ENCODE data around the gene C1orf21. TPM values are rescaled to one million over a fixed set of nuclear protein-coding genes. Genes with fewer than 3 reads are reported as not detected.
"Not testable (repeated sequence)": the region's sequence is repeated elsewhere in the genome, so short reads cannot be mapped to it uniquely, and the experiment has no call there.

The C1orf21 gene, protein sequence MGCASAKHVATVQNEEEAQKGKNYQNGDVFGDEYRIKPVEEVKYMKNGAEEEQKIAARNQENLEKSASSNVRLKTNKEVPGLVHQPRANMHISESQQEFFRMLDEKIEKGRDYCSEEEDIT
- polyA plus RNA-seq (2013, experiment 1 of 2; ENCODE audit: insufficient read length): 29.5 TPM
- polyA plus RNA-seq (2013, experiment 2 of 2; ENCODE audit: insufficient read length): 26.3 TPM

DNA sequence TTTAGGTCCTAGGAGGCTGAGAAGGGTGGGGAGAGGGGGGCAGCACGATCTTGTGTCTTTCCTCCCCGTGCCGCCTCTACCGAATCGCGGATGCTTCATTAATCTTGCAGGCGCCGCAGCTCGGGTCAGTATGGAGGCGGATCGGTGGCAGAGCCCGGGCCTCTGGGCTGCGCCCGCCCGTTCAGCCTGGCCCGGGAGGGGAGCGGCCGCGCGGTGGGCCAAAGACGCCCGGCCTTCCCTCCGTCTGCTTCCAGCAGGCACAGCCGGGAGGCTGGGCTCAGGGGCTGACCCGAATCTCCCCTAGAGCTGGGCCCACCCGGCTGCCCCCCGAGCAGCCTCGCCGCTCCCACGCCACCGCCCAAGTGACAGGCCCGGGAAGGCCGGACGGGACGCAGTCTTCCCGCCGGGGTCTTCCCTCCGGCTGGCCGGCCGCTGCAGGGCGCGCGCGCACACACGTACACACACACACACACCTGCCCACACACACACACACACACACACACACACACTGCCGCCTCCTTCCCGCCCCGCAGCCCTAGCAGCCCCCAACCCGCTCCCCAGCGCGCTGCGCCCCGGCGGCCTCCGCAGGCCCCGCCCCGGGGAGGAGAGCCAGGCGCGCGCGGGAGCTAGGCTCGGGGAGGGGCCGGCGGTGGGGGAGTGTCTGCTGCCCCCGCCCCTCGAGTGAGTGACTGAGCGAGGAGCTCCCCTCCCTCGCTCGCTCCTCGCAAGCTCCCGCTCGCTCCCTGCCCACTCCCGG lies at the start of gene C1orf21:
Gene C1orf21 (plus strand): TSS at position 718 of the 757 bp plus-strand sequence. CDS start 90,481 bp downstream, outside the sequence.
- DNase-seq: peak; percentile 92

DNA sequence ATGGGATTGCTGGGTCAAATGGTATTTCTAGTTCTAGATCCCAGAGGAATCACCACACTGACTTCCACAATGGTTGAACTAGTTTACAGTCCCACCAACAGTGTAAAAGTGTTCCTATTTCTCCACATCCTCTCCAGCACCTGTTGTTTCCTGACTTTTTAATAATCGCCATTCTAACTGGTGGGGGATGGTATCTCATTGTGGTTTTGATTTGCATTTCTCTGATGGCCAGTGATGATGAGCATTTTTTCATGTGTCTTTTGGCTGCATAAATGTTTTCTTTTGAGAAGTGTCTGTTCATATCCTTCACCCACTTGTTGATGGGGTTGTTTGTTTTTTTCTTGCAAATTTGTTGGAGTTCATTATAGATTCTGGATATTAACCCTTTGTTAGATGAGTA lies 49.0 kb upstream of the C1orf21 start:
- DNase-seq: not testable (repeated sequence)

DNA sequence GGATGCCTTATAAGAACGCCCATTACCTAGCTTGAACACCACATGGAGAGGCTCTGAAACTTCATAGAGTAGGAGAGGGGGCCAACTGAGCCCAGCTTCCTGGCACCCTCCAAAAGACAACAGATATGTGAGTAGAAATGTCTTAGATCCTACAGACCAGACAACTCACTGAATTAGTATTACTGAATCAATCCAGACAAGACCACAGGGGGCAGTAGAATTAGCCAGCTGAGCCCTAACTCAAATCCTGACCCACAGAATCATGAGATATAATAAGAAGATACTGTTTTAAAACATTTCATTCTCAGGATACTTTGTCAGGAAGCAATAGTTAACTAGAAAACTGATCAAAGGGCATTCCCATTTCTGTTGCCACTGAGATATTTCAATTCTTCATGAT lies 45.8 kb upstream of the C1orf21 start:
- no peak for DNase-seq

DNA sequence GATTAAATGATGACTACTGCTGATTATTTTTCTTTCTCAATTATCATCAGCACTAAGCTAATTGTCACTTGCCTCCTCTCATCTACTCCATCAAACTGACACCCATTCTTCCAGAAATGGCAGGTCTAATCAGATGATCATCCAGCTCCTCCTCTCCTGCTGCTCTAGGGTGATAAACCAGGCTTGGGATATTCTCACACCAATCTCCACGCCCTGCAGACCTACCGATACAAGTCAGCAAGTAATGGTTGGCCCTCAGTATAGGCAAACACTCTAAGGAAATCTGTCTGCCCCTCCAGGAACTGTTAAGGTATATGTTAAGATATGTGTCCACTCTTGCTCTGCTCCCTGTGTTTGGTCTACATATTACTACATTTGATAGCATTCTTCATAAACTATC lies 36.3 kb upstream of the C1orf21 start:
- no peak for DNase-seq

DNA sequence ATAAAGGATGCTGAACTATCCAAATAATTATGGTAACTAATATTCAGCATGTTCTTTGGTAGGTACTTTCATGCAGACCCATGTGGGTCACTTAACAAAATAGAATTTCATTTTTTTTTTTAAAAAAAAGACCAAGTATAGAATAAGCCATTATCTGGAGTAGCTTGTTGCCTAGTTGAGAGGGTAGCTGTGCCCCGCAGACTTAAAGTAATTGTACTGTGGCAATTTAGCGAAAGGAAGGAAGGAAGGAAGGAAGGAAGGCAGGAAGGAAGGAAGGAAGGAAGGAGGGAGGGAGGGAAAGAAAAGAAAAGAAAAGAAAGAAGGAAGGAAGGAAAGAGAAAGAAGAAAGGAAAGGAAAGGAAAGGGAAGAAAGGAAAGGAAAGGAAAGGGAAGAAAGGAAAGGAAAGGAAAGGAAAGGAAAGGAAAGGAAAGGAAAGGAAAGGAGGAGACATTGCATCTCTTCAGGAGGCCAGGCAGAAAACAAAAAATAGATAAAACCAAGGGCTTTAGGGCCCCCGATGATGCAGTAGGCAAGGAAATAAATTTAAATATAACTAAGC lies 35.3 kb upstream of the C1orf21 start:
- DNase-seq: no peak

DNA sequence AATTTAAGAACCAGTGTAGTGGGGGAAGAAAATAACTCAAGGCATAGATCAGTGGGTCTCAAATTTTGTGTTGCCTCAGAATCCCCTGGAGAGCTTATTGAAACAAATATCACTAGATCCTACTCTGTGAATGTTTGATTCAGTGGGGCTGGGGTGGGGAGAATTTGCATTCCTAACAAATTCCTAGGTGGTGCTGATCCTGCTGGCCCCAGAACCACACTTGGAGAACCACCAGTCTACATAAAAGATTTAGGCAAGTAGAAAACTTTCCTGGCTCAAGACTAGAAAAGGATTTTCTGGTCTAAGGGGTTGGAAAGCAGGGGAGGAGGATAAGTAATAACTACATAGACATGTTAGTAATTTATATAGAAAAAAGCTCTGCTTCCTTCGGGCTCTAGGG lies 34.1 kb upstream of the C1orf21 start:
- DNase-seq: no peak

DNA sequence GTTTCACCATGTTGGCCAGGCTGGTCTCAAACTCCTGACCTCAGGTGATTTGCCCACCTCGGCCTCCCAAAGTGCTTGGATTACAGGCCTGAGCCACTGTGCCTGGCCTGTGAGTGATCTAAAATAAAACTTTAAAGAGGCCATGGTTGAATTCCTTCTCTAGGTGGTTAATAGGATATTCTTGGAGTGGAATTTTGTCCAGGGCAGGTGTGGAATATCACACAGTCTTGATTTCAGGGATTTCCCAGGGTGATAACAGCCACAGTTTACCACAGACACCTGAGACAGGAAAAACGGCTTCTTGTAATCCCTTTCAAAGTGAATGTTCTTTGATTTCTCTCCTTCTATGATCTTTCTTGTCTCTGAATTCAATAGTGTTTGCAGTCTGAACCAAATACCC lies 32.1 kb upstream of the C1orf21 start:
- DNase-seq: no peak

DNA sequence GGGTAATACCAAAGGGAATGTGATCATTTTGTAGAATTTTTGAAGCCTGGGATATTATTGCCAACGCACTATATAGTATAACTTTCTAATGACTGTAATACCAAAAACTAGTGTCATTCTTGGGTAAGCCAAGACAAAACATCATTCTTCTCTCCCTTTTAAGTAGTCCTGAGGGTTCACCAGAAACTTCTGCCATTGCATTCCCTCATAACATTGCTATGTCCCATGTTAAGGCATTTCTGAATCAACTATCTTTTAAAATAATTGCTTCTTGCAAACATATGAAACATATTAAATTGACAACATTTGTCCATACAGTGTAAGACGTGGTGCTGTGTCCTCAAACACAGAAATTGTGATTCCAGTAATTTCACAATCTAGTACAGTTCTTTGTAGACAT lies 29.9 kb upstream of the C1orf21 start:
- DNase-seq: no peak

DNA sequence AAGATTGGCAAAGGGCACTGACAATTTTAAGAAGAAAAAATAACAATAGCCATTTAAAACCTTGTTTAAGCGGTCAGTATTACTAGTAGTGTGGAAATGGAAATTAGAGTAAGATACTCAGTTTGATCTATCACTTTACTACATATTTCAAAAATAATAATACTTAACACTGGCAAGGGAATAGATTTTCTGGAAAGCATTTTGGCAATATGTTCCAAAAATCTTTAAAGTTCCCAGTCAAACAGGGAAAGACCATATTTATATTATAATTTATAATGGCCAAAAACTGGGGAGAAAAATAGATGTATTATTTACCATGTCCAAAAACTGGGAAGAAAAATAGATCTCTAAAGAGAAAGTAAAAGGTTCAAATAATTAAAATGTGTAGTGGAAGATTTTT lies 28.6 kb upstream of the C1orf21 start:
- DNase-seq: no peak

DNA sequence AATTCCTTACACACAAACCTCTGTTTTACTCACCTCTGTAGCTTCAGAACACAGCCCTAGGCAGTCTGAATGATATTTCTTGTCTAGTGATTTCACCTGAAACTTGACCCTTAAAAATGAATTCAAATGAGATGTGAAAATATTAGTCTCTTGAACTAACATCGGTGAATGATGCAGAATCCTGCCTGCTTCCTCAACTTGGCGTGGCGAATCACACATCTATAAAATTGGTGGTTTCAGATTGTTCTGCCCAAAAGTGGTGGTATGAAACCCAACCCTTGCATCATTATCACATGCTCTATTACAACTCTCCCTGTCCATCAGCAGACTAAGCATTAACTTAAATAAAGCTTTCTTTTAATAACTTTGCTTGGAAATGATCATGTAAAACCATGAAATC lies 26.9 kb upstream of the C1orf21 start:
- DNase-seq: no peak

DNA sequence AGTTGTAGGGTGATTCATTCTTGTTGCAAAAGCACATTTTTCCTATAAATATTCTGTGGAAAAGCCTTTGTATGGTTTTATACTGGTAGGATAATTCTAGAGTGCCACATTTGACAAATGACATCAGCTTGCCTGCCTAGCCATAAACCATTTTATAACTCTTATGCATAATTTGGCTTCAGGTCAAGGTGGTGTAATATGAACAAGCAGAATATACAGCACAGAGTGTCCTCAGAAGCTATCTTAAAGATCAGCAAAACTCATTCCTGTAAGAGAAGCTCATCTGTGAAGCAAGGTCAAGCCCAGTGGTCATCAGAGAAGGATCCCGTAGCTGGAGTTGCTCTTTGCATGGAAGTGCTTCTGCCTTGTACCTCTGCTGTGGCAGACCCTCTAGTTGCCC lies 24.0 kb upstream of the C1orf21 start:
- DNase-seq: peak; percentile 53

DNA sequence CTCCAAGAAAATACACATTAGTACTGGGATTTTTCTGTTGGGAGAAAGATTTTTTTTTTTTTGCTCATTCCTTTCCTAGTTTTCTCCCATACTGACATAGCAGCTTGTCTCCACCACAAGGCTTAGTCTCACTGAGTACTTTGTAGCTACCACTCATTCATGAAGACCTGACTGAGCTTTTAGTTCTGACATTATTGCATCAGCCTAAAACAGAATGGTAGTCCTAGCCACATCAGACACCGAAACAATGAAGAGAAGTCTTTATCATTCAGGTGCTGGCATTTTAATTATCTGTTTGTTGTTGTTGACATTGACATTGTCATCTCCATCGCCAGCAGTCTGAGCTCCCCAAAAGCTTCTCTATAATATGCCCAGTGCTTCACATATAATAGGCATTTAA lies 21.1 kb upstream of the C1orf21 start:
- DNase-seq: no peak

DNA sequence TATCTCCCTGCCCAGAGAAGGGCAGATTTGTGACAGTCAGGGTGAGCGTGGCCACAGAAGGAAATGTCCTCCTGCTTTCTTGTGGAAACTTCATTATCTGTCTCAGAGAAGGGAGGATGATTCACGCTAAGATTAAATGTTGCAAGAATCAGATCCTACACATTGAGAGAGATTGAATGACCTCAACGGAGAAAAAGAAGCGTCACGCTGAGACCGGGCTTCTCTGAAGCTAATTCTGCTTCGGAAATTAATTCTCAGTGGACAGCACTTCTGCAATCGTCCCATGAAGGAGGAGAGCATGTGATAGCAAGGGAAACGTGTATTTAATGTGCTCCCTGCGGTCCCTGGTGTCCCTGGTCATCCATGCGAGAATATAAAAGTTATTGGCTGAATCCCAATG lies 19.8 kb upstream of the C1orf21 start:
- peak; percentile 22 for DNase-seq

DNA sequence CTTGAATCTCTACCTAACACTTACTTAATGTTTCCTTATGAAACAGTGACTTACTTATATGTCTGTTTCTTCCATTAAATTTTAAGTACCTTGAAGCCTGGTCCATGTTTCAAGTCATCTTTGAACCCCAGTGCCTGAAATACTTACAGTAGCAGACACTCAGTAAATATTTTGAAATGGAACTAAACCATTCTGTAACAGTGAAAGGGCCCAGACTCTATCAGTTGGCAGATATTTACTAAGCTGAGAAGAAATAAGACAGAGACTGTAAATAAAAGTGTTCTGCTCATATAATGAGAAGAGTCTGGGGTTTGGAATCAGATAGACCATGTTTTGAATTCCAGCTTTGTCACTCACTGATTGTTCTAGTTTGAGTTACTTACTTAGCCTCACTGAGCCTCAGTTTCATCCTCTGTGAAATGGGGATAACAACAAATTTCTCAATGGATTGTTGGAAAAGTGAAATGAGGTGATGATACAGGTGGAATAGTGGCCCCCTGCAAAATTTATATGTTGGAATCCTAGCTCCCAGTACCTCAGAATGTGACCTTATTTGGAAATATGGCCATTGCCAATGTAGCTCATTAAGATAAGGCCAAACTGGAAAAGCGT lies 19.3 kb upstream of the C1orf21 start:
- no peak for DNase-seq

DNA sequence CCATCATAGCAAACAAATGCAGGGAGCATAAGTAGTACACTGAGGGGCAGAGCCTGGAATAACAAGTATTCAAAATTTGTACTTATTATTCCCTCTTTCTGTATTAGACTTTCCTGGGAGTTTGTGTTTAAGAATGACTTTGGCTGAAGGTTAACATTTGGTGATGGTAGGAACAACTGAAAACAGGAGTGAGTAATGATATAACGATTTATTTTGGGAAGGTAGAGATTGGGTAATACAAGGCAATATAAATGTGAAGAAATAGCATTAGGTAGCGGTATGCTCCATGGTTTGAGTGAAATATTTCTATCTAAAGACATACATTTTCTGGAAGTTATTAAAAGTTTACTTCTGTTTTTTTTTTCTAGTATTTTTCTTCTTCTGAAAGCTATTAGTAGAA lies 18.5 kb upstream of the C1orf21 start:
- DNase-seq: no peak

DNA sequence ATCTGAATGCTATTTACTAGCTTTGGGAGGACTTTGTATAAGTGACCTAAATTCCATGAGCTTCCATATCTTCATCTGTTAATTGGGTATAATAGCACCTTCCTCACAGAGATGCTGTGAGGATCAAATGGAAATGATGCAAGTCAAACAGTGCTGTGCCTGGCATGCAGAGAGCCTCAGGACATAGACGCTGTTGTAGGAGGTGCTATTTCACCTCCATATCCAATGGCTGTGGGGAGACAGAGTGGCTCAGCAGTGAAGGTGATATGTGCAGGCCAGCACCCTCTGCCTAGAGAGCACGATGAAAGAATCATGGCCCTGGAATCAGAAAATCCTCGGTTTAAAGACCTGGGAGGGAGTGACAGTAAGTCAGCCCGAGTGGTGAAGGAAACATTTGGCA lies 16.0 kb upstream of the C1orf21 start:
- no peak for DNase-seq

DNA sequence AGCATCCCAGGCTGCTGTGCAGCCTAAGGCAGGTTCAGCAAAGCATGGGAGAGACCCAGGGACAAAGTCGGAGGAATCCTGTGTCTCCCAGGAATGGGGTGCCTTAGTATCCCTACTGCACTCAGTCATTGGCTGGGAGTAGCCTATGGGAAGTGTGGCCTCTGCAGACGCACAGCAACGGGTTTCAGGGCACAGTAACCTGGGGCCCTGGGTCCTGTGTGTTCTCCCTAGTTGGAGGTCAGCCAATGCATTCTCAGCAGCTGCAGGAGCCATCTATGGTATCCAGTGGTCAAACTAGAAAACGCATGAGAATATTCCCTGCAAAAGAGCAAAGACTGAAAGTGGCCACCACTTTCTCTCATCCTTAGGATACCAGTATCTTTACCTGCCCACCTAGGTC lies 13.7 kb upstream of the C1orf21 start:
- DNase-seq: no peak

DNA sequence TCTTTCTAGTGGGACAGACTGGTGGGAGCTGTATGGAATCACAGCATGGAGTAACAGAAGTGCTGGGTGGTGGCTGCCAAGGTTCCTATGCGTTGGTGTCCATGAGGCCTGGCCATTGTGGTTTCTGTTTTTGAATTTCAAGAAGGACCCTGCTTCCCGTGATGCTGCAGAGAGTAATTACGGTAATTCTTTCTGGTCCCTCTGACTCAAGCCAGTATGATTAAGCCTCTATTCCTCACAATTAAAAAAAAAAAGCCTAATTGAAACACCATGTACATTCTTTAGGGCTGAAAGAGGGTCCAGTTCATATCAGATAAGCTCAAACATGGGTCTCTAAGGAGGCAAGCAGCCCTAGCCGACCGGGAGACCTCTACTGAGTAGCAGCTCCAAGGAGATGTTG lies 10.5 kb upstream of the C1orf21 start:
- peak; percentile 66 for DNase-seq

DNA sequence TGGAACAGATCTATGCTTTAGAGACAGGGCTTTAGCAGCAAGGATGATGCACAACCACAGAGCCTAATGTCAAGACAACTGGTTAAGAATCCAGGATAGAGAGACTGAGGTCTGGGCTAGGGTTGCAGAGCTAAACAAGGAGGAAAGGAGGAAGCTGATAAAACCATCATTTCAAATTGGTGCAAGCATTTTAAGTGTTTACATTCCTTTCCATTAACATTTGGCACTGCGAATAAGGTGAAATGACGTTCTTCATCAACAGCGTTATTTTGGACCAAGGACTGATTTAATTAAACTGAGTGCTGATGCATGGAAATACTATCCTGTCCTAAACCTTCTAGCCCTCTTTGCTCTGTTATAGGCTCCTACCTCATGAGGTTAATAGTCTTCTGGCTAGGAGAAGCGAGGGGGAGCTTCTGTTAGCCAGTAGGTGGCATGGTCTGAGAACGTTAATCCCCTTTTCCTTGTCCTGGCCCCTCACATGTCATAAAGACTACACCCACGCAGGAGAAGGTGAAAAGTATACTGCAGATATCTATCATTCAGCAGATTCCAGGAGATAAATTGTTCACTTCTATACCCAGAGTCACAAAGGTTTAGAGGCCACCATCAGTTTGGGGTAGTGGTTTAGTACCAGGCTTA lies 7.6 kb upstream of the C1orf21 start:
- DNase-seq: no peak

DNA sequence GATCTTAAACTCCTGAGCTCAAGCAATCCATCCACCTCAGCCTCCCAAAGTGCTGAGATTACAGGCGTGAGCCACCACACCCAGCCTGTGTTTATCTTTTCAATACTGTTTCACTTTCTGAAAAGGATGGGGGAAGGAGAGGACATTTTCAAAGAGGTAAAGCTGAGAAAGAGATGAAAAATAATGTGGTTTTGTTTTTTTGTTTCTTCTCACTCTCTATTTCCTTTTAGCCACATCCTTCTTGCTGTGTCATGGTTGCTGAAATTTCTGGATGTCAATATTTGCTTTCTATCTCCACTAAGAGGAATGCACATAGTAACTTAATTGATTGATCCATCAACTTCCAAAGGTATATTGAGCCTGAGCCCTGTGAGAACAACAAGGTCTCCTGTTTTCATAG lies 6.4 kb upstream of the C1orf21 start:
- DNase-seq: no peak

DNA sequence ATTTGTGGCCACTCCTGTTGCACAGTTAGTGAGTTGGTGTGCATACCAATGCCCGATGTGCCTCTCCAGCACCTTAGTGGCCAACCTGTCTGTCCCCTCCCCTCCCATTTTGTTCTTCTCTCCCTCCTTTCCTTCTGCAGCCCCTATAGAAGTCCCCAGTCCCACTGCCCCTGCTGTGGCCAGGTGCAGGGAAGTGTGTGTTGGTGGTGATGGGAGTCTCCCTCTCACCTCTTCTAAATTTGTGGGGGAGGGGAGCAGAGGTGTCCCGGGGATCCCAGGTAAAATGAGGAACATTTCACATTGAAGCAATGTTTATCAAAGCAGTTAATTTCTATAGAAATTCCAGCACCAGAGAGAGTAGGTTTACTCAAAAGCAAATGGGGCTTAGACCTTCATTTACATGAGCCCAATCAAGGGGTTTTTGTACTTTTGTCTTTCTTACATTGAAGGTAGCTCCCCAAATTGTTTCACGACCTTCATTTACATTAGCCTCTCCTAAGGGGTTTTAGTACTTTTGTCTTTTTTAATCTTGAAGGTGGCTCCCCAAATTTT lies 3.0 kb upstream of the C1orf21 start:
- DNase-seq: no peak

DNA sequence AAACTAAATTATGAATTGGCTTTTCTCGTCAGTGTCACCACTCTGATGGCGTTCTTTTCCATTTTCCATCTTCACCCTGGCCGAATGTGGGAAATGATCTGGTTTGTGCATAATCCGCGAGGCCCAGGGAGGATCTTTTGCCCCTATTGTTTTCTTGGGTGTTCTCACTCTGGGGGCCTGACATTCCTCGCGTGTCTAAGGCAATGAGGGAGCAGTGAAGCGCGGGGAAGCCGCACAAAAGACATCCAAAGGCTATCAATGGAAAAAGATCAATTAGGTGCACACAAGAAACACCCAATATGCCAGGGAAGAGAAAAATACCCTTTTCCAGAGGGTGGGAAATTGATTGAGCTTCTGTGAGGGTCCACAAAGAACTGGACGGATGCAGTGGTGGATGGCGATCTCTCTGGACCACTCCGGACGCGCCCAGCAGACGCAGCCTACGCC lies 941 bp upstream of the C1orf21 start:
- DNase-seq: no peak

DNA sequence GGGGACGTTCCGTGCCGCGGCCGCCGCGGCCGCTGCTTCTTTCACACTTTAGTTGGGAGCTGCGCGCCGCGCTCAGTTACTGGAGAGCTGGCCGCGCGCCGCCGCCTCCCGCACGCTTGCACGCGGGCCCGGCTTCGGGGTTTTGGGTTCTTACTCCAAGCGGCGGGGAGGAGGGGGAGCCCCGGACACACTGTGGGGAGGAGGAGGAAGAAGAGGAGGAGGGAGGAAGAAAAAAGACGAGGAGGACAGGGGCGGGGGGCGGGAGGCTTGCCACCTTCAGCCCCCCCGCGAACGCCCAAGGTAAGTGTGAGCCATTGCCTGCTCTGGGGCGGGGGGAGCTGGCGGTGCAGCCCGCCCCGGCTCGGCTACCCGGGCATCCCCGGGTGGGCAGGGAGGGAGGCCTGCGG lies 243 bp downstream of the C1orf21 start:
- DNase-seq: peak; percentile 5

Measured in fibroblast of skin of abdomen (primary cell).